ENCODE results near the gene NUDT8. TPM values are rescaled to one million over a fixed set of nuclear protein-coding genes. Genes with fewer than 3 reads are reported as not detected.

Gene NUDT8
- total RNA-seq, 1 donor from 2014 or later = 5.2 TPM

DNA sequence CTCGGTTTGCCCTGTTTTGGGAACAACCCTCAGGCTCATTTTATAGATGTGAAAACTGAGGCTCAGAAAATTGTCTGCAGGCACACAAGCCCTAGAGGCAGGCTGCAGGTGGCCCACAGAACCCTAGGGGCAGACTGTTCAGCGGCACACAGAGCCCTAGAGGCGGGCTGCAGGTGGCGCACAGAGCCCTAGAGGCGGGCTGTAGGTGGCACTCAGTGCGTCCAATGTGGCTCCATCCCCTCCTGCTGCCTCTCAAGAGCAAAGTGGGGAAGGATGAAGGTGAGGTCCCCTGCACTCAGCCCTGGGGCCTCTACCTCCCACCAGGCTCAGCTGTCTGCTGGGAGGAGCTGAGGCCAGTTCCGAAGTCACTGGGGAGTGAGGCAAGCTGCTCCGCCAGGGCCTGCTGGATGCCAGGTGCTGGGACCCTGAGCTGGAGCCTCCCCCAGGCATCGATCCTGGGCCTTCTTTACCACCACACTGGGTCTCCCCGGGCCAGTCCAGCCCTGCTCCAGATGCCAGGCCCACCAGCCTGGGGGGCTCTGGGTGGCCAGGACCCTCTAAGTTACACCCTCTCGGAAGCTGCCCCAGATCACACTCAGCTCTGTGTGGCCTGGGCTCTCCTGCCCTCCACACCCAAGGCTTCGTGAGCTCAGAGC, 18.5 kb upstream of the NUDT8 start:
- Histone ChIP-seq H3K4me3 (ENCODE audit: low read length in 3 of 3) (no peak overlapping the region), H3K27ac (ENCODE audit: low read depth, low read length) (no peak overlapping the region), H3K4me1 (ENCODE audit: control insufficient read depth in 3 of 3, insufficient read depth in 3 of 3, low read length in 3 of 3) (peaks cover 0 to 14% (median 4%) of the 10 kb centered on the region in 3 donors), H3K9ac (ENCODE audit: low read depth in 1 of 3, low read length in 3 of 3) (no peak overlapping the region), H3K27me3 (ENCODE audit: control insufficient read depth in 3 of 3, insufficient read depth in 3 of 3, low read length in 3 of 3) (peaks cover 32 to 40% (median 38%) of the 10 kb centered on the region in 3 donors), H3K36me3 (ENCODE audit: control insufficient read depth in 3 of 3, insufficient read depth in 3 of 3, low read length in 3 of 3) (no peaks in the 10 kb centered on the region), H3K9me3 (ENCODE audit: control insufficient read depth in 3 of 3, low read length in 3 of 3) (no peaks in the 10 kb centered on the region)

DNA sequence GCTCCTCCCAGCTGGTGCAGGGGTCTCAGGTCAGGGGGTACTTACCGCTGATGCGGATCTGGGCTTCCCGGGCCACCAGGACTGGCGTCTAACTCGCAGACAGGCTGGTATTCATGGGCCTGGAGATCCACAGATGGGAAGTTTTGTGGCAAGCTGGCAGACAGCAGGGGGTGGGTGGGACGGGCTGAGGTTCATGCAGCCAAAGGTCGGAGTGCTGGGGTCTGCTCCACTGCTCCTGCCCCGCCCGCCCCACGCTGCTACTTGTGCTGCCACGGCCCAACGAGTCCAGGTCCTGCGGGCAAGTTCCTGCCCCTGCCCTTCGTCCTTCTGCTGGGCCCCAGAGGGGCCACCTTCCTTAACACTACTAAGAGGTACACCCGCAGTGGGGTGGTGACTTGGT, 17.7 kb upstream of the NUDT8 start:
- H3K4me3 ChIP-seq (ENCODE audit: low read length in 3 of 3) = no peak overlapping the region
- H3K36me3 ChIP-seq (ENCODE audit: control insufficient read depth in 3 of 3, insufficient read depth in 3 of 3, low read length in 3 of 3) = no peaks in the 10 kb centered on the region
- H3K27me3 ChIP-seq (ENCODE audit: control insufficient read depth in 3 of 3, insufficient read depth in 3 of 3, low read length in 3 of 3) = peaks cover 32 to 40% (median 38%) of the 10 kb centered on the region in 3 donors

DNA sequence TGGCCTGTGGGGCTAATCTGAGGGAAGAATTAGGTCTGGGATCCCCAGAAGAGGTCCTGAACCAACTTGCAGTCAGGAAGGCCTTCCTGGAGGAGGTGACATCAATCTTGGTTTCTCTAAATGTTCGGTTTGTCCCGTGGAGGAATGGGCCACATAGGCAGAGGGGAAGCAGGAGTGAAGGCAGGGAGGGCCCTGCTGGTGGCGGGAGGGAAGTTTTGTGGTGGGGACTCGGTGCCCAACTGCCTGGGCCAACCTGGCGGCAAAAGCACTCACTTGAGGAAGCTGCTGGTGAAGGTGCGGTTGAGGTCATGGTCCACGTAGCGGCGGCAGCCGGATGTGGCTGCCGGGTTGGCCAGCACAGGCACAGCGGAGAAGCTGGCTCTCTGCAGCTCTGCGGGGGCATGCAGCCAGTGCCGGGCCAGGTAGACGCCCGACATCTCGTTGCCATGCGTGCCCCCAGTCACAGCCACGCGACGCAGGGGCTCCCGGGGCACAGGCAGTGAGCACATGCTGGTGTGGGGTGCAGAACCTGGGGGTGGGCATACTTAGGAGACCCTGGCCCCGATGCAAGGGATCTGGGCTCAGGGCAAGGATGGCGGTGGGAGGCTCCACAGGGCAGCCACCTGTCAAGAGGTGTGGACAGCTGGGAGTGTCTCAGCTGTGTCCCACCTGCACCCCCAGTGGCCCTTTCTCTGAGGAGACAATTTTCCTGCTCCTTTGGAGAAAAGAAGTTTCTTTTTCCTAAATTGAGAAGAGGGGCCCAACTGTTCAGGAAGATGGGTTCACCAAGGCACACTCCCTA, 17.0 kb upstream of the NUDT8 start:
- H3K9me3 ChIP-seq (ENCODE audit: control insufficient read depth in 3 of 3, low read length in 3 of 3) = no peaks in the 10 kb centered on the region
- H3K36me3 ChIP-seq (ENCODE audit: control insufficient read depth in 3 of 3, insufficient read depth in 3 of 3, low read length in 3 of 3) = no peaks in the 10 kb centered on the region
- peaks cover 32 to 42% (median 41%) of the 10 kb centered on the region in 3 donors for H3K27me3 ChIP-seq (ENCODE audit: control insufficient read depth in 3 of 3, insufficient read depth in 3 of 3, low read length in 3 of 3)
- no peak overlapping the region for H3K4me3 ChIP-seq (ENCODE audit: low read length in 3 of 3)
- no peak overlapping the region for H3K27ac ChIP-seq (ENCODE audit: low read depth, low read length)
- peaks cover 0 to 14% (median 4%) of the 10 kb centered on the region in 3 donors for H3K4me1 ChIP-seq (ENCODE audit: control insufficient read depth in 3 of 3, insufficient read depth in 3 of 3, low read length in 3 of 3)
- H3K9ac ChIP-seq (ENCODE audit: low read depth in 1 of 3, low read length in 3 of 3) = no peak overlapping the region

More for the DNA sequence above, 17.7 kb upstream of the NUDT8 start:
- Histone ChIP-seq H3K9me3 (ENCODE audit: control insufficient read depth in 3 of 3, low read length in 3 of 3) (no peaks in the 10 kb centered on the region), H3K27ac (ENCODE audit: low read depth, low read length) (no peak overlapping the region), H3K4me1 (ENCODE audit: control insufficient read depth in 3 of 3, insufficient read depth in 3 of 3, low read length in 3 of 3) (peaks cover 0 to 14% (median 4%) of the 10 kb centered on the region in 3 donors), H3K9ac (ENCODE audit: low read depth in 1 of 3, low read length in 3 of 3) (no peak overlapping the region)

DNA sequence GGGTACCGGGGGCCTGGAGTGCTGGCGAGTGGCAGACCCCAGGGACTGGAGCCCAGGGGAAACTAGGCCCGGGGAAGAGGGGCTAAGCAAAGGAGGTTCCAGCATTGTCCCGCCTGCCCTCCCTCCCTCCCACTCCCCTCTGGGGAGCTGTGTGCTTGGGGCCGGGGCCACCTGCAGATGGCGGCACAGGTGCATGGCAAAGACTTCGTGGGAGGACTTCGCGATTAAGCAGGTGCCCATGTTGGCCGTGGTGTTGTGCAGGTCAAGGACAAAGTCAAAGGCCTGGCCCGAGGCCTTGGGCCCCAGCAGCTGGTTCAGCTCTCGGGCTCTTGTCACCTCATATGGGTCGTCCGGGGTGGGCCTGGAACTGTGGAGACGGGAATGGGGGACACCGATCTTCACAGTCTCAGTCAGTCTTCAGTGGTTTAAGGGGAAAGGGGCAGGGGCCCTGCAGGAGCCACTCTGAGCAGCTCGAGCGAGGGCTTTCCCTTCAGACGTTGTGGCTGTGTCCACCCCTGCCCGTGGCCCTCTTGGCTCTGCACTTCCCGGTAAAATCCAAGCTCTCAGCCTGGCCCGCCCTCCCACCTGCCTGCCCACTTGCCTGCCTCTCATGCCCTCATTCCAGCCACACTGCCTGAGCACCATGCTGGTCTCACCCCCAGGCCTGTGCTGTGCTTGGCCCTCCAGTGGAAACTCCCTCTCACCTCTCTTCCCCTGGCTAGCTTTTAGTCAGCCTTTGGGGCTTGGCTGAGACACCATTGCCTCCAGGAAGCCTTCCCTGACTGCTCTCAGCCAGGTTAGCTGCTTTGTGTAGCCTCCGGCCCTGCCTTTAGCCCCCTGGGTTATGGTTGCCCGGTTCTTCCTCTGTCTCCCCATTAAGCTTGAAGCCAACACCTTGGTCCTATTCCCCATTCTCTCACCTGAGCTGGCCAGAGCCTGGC, 16.1 kb upstream of the NUDT8 start:
- Histone ChIP-seq H3K9me3 (ENCODE audit: control insufficient read depth in 3 of 3, low read length in 3 of 3) (no peaks in the 10 kb centered on the region), H3K27ac (ENCODE audit: low read depth, low read length) (no peak overlapping the region), H3K27me3 (ENCODE audit: control insufficient read depth in 3 of 3, insufficient read depth in 3 of 3, low read length in 3 of 3) (peaks cover 32 to 47% (median 47%) of the 10 kb centered on the region in 3 donors), H3K4me3 (ENCODE audit: low read length in 3 of 3) (no peak overlapping the region), H3K4me1 (ENCODE audit: control insufficient read depth in 3 of 3, insufficient read depth in 3 of 3, low read length in 3 of 3) (peaks cover 0 to 14% (median 4%) of the 10 kb centered on the region in 3 donors), H3K9ac (ENCODE audit: low read depth in 1 of 3, low read length in 3 of 3) (no peak overlapping the region), H3K36me3 (ENCODE audit: control insufficient read depth in 3 of 3, insufficient read depth in 3 of 3, low read length in 3 of 3) (no peaks in the 10 kb centered on the region)

DNA sequence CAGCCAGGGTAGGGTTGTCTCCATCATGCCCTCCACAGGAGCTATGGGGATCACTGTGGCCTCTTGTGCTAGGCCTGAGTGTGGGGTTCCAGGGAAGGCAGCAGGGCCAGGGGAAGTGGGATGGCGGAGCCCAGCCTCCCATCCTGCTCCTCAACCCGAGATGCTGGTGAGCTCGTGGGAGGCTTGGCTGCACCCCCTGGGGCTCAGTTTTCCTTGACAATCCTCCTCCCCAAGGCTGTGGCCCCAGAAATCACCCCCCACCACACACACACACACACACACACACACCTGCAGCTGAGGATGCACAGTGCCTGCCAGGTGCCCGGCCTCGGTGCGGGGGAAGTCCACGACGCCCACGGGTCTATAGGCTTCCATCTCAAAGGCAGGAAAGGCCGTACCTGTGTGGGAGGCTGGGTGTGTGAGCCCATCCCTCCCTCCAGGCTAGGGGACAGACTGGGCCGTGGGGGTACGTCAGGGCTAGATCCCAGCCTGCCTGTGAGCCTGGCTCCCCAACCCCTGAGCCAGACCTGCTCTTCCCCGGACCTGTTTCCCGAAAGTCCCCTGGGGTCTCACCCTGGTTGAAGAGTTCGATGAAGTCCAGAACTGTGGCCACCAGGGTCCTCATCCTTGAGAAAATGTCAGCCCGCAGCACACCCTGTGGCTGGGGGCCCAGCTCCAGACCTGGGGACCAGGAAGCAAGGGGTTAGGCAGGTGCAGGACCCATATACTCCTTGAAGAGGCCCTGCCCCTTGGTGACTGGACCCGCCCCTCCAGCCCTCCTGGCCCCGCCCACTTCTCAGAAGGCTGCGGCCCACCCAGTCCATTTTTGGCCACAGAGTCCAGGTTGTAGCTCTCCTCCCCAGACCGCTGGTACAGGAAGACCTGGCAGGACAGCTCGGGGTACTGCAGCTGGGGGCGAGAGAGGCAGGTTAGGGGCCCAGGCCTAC, 15.0 kb upstream of the NUDT8 start:
- H3K36me3 ChIP-seq (ENCODE audit: control insufficient read depth in 3 of 3, insufficient read depth in 3 of 3, low read length in 3 of 3) = no peaks in the 10 kb centered on the region
- no peaks in the 10 kb centered on the region for H3K9me3 ChIP-seq (ENCODE audit: control insufficient read depth in 3 of 3, low read length in 3 of 3)
- H3K27ac ChIP-seq (ENCODE audit: low read depth, low read length) = no peak overlapping the region
- H3K27me3 ChIP-seq (ENCODE audit: control insufficient read depth in 3 of 3, insufficient read depth in 3 of 3, low read length in 3 of 3) = peaks cover 33 to 48% (median 47%) of the 10 kb centered on the region in 3 donors
- H3K4me3 ChIP-seq (ENCODE audit: low read length in 3 of 3) = no peak overlapping the region
- H3K9ac ChIP-seq (ENCODE audit: low read depth in 1 of 3, low read length in 3 of 3) = no peak overlapping the region
- H3K4me1 ChIP-seq (ENCODE audit: control insufficient read depth in 3 of 3, insufficient read depth in 3 of 3, low read length in 3 of 3) = peaks cover 0 to 5% (median 4%) of the 10 kb centered on the region in 3 donors

DNA sequence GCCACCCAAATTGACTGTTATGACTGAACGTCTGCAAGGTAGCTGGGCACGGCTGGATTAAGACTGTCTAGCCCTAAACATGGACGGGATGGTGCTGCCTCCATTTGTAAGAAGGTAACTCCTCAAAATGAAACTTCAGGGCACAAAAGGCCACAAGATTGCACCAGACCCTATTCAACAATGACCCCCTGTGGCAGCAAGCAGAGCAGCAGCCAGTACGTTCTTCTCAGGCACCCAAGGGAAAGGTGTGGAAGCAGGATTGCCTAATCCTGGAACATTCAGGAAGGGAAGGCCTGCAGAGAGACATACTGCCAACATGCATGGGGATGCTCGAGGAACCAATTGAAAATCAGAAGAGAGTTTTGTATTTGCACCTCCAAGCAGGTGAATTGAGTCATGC, 14.3 kb upstream of the NUDT8 start:
- no peak overlapping the region for H3K27ac ChIP-seq (ENCODE audit: low read depth, low read length)
- H3K9ac ChIP-seq (ENCODE audit: low read depth in 1 of 3, low read length in 3 of 3) = no peak overlapping the region
- no peaks in the 10 kb centered on the region for H3K36me3 ChIP-seq (ENCODE audit: control insufficient read depth in 3 of 3, insufficient read depth in 3 of 3, low read length in 3 of 3)
- H3K27me3 ChIP-seq (ENCODE audit: control insufficient read depth in 3 of 3, insufficient read depth in 3 of 3, low read length in 3 of 3) = peaks cover 30 to 50% (median 47%) of the 10 kb centered on the region in 3 donors
- no peaks in the 10 kb centered on the region for H3K4me1 ChIP-seq (ENCODE audit: control insufficient read depth in 3 of 3, insufficient read depth in 3 of 3, low read length in 3 of 3)
- no peak overlapping the region for H3K4me3 ChIP-seq (ENCODE audit: low read length in 3 of 3)
- H3K9me3 ChIP-seq (ENCODE audit: control insufficient read depth in 3 of 3, low read length in 3 of 3) = no peaks in the 10 kb centered on the region

DNA sequence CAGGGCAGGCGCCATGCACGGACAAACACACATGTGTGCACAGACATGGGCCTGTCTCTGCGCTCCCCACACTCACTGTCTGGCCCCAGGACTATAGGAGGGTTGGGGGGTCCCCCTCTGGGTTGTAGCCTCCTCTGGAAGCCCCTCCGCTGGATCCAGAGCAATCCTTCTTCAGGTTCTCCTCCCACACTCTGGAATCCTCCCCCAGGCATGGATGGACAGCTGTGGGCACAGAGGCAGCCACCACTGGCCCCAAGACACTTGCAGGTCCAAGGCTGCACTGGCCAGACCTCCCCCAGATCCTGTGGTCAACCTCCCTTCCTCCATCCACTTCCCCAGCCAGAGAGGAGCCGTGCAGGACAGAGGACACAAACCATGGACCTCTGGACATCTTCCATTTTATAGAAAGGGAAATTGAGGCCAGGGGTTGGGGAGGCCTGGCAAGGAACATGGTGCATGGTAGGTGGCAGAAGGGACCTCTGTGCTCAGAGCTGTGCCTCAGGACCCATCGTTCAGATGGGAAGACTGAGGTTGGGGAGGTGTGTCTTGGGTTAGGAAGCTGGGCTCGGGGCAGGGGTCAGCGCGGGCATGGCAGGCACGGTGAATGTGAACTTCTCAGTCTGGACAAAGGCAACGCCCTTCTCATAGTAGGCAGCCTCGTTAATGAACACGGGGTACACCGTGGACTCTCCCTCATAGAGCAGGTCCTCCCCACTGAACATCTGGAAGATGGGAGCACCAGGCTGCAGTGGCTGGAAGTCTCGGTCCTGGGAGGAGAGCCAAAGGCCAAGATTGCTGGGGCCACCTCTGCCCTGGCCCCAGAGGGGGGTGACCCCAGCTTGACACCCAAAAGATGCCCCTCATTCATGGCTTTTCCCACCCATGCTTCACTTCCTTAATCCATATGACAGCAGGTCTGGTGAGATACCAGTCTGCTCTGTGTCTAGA, 12.7 kb upstream of the NUDT8 start:
- Histone ChIP-seq H3K36me3 (ENCODE audit: control insufficient read depth in 3 of 3, insufficient read depth in 3 of 3, low read length in 3 of 3) (no peaks in the 10 kb centered on the region), H3K27me3 (ENCODE audit: control insufficient read depth in 3 of 3, insufficient read depth in 3 of 3, low read length in 3 of 3) (peaks cover 18 to 46% (median 41%) of the 10 kb centered on the region in 3 donors), H3K4me3 (ENCODE audit: low read length in 3 of 3) (no peak overlapping the region), H3K9me3 (ENCODE audit: control insufficient read depth in 3 of 3, low read length in 3 of 3) (no peaks in the 10 kb centered on the region), H3K4me1 (ENCODE audit: control insufficient read depth in 3 of 3, insufficient read depth in 3 of 3, low read length in 3 of 3) (no peaks in the 10 kb centered on the region), H3K27ac (ENCODE audit: low read depth, low read length) (no peak overlapping the region), H3K9ac (ENCODE audit: low read depth in 1 of 3, low read length in 3 of 3) (no peak overlapping the region)

DNA sequence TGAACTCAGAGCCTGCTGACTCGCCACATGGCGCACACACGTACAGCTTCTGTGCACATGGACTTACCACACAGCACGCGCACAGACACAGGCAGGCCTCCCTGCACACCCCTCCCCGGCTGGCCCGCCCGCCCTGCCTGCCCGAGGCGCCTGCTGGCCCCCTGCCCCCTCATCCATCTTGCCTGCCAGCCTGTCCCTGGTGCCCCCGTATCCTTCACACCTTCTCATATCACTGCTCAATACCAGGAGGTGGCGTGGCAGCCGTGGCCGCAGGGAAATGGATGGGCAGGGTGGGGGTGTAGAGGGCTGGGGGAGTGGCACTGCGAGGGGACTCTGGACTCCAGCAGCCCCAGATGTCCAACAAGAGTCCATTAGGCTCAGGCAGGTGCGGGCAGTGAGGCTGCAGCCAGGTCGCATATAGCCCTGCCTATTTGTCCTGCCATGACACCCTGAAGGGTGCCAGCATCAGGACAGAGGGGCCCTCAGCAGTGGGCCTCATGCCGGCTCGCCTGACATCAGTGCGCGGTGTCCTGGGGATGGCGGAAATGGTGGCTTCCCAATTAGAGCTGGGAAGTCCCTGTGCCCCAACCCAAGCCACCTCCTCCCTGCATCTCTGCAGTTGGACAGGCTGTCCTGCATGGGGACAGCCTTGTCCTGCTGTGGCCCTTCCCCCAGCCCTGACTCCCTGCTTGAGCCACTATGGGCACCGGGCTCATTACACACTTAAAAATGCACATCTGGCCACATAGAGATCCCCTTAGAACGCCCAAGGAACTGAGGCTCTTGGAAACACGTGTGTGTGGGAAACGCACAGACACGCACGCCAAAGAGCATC, 11.8 kb upstream of the NUDT8 start:
- Histone ChIP-seq H3K27ac (ENCODE audit: low read depth, low read length) (no peak overlapping the region), H3K27me3 (ENCODE audit: control insufficient read depth in 3 of 3, insufficient read depth in 3 of 3, low read length in 3 of 3) (peaks cover 11 to 41% (median 33%) of the 10 kb centered on the region in 3 donors), H3K4me1 (ENCODE audit: control insufficient read depth in 3 of 3, insufficient read depth in 3 of 3, low read length in 3 of 3) (no peaks in the 10 kb centered on the region), H3K4me3 (ENCODE audit: low read length in 3 of 3) (no peak overlapping the region), H3K36me3 (ENCODE audit: control insufficient read depth in 3 of 3, insufficient read depth in 3 of 3, low read length in 3 of 3) (no peaks in the 10 kb centered on the region), H3K9ac (ENCODE audit: low read depth in 1 of 3, low read length in 3 of 3) (no peak overlapping the region), H3K9me3 (ENCODE audit: control insufficient read depth in 3 of 3, low read length in 3 of 3) (no peaks in the 10 kb centered on the region)
